ENCODE data around the gene PCED1B. TPM values are rescaled to one million over a fixed set of nuclear protein-coding genes. Genes with fewer than 3 reads are reported as not detected.

The PCED1B gene
- total RNA-seq, 1 donor from 2014 or later, result 0.91 TPM

- Mint-ChIP-seq H3K4me3 (ENCODE audit: low read depth) (peak overlapping the region; percentile 79), H3K27ac (no peak overlapping the region)
- no peak for DNase-seq (ENCODE audit: low spot score, unreplicated experiment)
These were observed 1.5 kb downstream of the PCED1B start for GRCh38 chr12:47080725-47081502.

DNA sequence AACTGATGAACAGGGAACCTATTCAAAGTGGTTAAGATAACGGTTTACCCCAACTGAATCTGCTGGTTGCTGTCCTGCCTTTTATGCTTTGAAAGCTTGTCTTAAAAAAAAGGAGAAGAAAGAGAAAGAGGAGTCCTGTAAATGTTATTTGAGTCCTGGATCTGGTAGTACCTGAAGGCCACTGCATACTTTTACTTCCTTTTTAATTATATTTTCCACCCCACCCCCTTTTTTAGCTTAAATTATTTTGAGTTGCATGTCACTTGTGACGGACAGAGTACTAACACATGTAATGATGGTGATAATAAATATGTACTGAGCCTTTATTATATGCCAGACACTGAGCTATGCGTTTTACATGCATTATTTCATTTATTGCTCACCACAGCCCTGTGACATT, 2.9 kb downstream of the PCED1B start:
- Mint-ChIP-seq H3K4me1 (ENCODE audit: low read depth) (peaks cover 30% of the 10 kb centered on the region), H3K27me3 (peaks cover 54% of the 10 kb centered on the region), H3K9me3 (ENCODE audit: low read depth) (no peaks in the 10 kb centered on the region), H3K27ac (no peak overlapping the region), H3K4me3 (ENCODE audit: low read depth) (no peak overlapping the region), H3K36me3 (ENCODE audit: insufficient read depth) (no peaks in the 10 kb centered on the region)
- TF ChIP-seq CTCF (IDR thresholded peaks at IDR 0.05; ENCODE audit: unreplicated experiment), result no peak
- DNase-seq (ENCODE audit: low spot score, unreplicated experiment), result no peak

More at GRCh38 chr12:47080725-47081502, 1.5 kb downstream of the PCED1B start:
- Mint-ChIP-seq H3K27me3 (peaks cover 58% of the 10 kb centered on the region), H3K4me1 (ENCODE audit: low read depth) (peaks cover 21% of the 10 kb centered on the region), H3K9me3 (ENCODE audit: low read depth) (no peaks in the 10 kb centered on the region), H3K36me3 (ENCODE audit: insufficient read depth) (no peaks in the 10 kb centered on the region)
- TF ChIP-seq CTCF (IDR thresholded peaks at IDR 0.05; ENCODE audit: unreplicated experiment), result no peak

DNA sequence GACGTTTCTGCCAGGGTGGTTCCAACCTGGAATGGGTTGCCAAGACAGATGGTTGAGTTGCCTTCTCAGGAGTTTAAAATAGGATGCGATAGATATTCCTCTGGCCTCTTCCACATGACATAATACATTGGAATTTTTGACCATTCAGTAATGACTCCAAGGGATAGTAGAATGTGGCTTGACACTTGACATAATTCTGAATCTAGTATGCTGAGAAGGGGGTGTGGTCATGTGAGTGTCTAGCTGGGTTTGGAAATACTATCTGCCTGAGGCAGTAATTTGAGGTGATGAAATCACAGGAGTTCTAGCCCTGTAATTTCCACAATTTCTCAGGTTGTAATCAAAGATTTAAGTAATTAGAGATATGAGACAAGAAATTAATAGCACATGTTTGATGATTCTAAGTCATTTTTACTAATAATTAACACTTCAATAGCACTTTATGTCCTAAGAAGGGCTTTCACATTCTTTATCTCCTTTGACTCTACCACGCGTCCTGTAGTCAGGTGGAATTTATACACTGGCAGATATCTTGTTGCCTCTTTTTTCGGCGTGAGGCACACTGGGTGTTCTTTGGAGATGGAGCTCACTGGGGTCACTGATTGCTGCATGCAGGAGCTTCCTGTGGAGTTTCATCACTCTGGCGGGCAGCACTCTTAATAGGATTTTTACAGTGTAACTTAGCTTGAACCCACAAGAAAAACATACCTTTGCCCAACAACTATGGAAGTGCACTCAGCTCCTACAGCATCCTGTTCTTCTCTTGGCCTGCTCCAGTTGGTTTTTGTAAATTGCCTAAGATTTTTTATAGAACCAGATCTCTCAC, 3.6 kb downstream of the PCED1B start:
- DNase-seq (ENCODE audit: low spot score, unreplicated experiment), result no peak
- TF ChIP-seq CTCF (IDR thresholded peaks at IDR 0.05; ENCODE audit: unreplicated experiment), result no peak
- H3K36me3 Mint-ChIP-seq (ENCODE audit: insufficient read depth), result no peaks in the 10 kb centered on the region
- H3K27me3 Mint-ChIP-seq, result peaks cover 46% of the 10 kb centered on the region
- no peaks in the 10 kb centered on the region for H3K9me3 Mint-ChIP-seq (ENCODE audit: low read depth)
- peaks cover 31% of the 10 kb centered on the region for H3K4me1 Mint-ChIP-seq (ENCODE audit: low read depth)
- H3K27ac Mint-ChIP-seq, result no peak overlapping the region
- H3K4me3 Mint-ChIP-seq (ENCODE audit: low read depth), result no peak overlapping the region

GRCh38 chr12:47084172-47084571, 4.8 kb downstream of the PCED1B start:
- H3K9me3 Mint-ChIP-seq (ENCODE audit: low read depth), result no peaks in the 10 kb centered on the region
- H3K27me3 Mint-ChIP-seq, result peaks cover 35% of the 10 kb centered on the region
- no peaks in the 10 kb centered on the region for H3K36me3 Mint-ChIP-seq (ENCODE audit: insufficient read depth)
- H3K4me1 Mint-ChIP-seq (ENCODE audit: low read depth), result peaks cover 33% of the 10 kb centered on the region
- no peak overlapping the region for H3K27ac Mint-ChIP-seq
- no peak overlapping the region for H3K4me3 Mint-ChIP-seq (ENCODE audit: low read depth)
- no peak for TF ChIP-seq CTCF (IDR thresholded peaks at IDR 0.05; ENCODE audit: unreplicated experiment)
- no peak for DNase-seq (ENCODE audit: low spot score, unreplicated experiment)

- H3K36me3 Mint-ChIP-seq (ENCODE audit: insufficient read depth), result no peaks in the 10 kb centered on the region
These were observed 6.4 kb downstream of the PCED1B start for GRCh38 chr12:47085815-47086252.

More at GRCh38 chr12:47085815-47086252, 6.4 kb downstream of the PCED1B start:
- Mint-ChIP-seq H3K9me3 (ENCODE audit: low read depth) (no peaks in the 10 kb centered on the region), H3K4me1 (ENCODE audit: low read depth) (peaks cover 26% of the 10 kb centered on the region), H3K27me3 (peaks cover 24% of the 10 kb centered on the region), H3K27ac (no peak overlapping the region), H3K4me3 (ENCODE audit: low read depth) (no peak overlapping the region)
- no peak for DNase-seq (ENCODE audit: low spot score, unreplicated experiment)
- TF ChIP-seq CTCF (IDR thresholded peaks at IDR 0.05; ENCODE audit: unreplicated experiment), result no peak
